Measurements from ENCODE around the gene RADIL. TPM values are rescaled to one million over a fixed set of nuclear protein-coding genes. Genes with fewer than 3 reads are reported as not detected.
"Not testable (repeated sequence)": the region's sequence is repeated elsewhere in the genome, so short reads cannot be mapped to it uniquely, and the experiment has no call there.

The RADIL gene, protein sequence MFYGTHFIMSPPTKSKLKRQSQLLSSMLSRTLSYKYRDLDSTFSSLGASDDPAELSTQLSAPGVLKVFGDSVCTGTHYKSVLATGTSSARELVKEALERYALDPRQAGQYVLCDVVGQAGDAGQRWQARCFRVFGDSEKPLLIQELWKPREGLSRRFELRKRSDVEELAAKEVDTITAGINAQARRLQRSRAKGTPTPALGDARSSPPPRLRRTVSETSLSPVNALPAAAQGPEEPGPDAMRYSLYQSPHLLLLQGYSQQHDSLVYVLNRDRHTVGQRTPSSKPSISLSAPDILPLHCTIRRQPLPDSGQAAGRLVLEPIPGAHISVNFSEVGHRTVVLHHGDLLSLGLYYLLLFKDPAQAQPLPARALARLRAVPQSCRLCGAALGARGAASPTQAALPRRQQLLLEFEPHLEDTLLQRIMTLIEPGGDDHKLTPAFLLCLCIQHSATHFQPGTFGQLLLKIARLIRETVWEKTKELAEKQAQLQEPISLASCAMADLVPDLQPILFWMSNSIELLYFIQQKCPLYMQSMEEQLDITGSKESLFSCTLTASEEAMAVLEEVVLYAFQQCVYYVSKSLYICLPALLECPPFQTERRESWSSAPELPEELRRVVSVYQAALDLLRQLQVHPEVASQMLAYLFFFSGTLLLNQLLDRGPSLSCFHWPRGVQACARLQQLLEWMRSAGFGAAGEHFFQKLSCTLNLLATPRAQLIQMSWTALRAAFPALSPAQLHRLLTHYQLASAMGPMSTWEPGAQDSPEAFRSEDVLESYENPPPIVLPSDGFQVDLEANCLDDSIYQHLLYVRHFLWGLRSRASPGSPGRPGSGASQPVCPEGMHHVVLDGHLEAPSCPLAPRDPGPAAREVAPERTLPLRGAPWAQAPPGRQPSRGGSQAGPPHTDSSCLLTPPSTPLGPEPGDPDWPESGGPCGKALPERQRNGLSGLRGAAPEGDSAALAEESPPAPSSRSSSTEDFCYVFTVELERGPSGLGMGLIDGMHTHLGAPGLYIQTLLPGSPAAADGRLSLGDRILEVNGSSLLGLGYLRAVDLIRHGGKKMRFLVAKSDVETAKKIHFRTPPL
- total RNA-seq = 7.3 TPM

- DNase-seq = peak; percentile 92
These were observed at the start of gene RADIL for GRCh38 chr7:4883372-4884144. Gene RADIL, minus strand, starts transcription at chr7:4883716. Its CDS starts 5,577 bp downstream, at chr7:4878139.

- peak; percentile 65 for DNase-seq
These were observed 48.4 kb upstream of the RADIL start for GRCh38 chr7:4931943-4932342.

DNA sequence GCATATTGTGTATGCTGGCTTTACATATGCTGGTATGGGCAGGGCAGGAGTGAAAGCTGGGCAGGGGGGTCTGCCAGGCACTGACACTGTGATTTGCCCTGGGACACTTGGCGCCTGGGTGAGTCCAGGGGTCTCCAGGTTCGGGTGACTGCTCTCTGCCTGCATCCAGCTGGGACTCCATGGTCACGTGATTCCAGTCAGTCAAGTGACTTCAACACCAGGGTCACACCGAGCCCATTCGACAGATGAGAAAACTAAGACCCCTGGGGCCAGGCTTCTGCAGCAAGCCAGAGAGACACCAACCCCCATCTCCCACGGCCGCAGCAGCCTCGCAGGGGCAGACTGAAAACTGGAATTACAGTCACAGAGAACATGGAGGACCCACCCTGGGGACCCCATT, 45.5 kb upstream of the RADIL start:
- no peak for DNase-seq

- no peak for DNase-seq
These were observed 44.9 kb upstream of the RADIL start for GRCh38 chr7:4928445-4928844.

GRCh38 chr7:4919969-4920766, 36.7 kb upstream of the RADIL start:
- no peak for DNase-seq

- DNase-seq = no peak
These were observed 32.6 kb upstream of the RADIL start for GRCh38 chr7:4916113-4916512.

- no peak for DNase-seq
These were observed 27.8 kb upstream of the RADIL start for GRCh38 chr7:4911111-4911828.

- DNase-seq = no peak
These were observed 23.2 kb upstream of the RADIL start for GRCh38 chr7:4906682-4907081.

GRCh38 chr7:4905171-4905570, 21.7 kb upstream of the RADIL start:
- no peak for DNase-seq

DNA sequence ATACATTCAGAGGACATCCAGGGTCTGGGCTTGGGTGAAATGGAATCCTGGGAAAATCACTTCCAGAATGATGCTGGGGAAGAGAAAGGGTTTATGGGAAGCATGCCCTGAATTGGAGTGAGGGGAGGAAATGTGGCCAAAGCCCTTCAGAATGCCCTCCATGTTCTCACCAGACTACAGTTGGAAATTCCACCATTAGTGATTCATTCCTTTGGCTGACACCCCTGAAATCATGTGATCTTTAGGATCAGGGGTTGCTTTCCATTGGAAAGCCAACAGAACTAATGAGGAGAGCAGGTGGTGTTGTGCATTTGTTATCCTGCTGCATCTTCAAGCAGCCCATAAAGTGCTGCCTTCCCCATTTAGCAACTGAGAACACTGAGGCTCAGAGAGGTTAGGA, 20.8 kb upstream of the RADIL start:
- DNase-seq = no peak

DNA sequence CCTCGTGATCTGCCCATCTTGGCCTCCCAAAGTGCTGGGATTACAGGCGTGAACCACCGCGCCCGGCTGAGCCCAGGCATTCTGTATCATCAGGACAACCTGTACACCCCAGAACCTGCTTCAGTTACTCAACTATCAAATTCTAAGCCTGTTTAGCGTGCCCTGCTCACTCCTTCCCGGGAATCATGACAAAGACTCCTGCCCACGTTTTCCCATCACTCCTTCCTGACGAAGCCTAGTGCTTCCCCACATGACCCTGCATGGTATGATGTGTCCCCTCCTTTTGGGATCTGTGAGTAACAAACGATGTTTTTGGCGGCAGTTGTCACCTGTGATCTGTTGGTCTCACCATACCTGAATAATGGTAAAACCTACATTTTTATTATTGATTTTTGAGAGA, 12.2 kb upstream of the RADIL start:
- DNase-seq = no peak

DNA sequence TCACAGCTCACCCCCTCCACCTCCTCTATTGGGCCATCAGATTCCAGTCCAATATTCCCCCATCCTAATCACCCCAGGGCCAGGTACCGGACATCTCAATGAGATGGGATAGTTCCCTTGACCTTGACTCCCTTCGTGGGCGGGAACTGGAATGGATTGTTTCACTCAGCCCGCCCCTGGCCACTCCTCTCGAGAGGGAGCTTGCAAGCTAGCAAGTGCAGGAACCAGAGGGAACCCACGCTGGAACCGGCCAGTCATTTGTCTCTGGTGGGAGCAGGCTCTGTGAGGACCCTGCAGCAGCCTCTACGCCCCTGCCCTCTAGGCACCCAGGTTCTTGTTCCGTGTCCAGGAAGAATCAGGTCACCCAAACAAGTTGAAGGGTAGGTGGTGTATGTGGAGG, 11.0 kb upstream of the RADIL start:
- no peak for DNase-seq

GRCh38 chr7:4893929-4894475, 10.5 kb upstream of the RADIL start:
- DNase-seq = no peak

DNA sequence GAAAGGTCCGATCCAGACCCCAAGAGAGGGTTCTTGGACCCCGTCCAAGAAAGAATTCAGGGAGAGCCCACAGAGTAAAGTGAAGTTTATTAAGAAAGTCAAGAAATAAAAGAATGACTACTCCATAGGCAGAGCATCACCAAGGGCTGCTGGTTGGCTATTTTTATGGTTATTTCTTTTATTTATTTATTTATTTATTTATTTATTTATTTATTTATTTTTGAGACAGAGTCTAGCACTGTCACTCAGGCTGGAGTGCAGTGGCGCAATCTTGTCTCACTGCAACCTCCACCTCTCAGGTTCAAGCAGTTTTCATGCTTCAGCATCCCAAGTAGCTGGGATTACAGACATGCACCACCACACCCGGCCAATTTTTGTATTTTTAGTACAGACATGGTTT, 9.7 kb upstream of the RADIL start:
- DNase-seq = not testable (repeated sequence)

- DNase-seq = not testable (repeated sequence)
These were observed 8.0 kb upstream of the RADIL start for GRCh38 chr7:4891522-4891921.

DNA sequence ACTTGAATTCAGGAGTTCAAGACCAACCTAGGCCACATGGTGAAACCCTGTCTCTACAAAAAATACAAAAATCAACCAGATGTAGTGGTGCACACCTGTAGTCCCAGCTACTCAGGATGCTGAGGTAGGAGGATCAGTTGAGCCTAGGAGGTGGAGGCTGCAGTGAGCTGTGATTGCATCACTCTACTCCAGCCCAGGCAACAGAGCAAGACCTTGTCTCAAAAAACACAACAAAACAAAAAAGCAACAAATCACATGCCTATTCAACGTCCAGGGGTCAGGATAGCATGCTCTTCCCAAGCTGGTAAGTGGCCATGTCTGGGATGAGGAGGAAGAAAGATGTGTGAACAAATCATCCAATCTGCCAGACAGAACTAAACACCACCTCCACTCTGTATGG, 6.2 kb upstream of the RADIL start:
- DNase-seq = no peak

DNA sequence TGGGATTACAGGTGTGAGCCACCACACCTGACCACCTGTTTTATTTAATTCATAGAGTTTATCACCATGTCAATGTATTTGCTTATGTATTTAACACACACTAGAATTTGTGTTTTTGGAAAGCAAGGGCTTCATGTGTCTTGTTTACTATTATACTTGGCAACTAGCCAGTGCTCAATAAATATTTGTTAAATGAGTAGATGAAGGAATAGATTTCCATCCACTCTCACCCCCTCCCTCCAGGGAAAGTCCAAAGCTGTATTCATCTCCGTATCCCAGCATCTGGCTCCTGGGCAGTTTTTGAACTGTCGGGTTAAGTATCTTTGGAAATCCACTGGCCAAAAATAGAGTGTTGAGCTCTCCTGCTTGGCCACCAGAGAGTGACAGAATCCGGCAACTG, 4.6 kb upstream of the RADIL start:
- DNase-seq = no peak

GRCh38 chr7:4886671-4887070, 3.2 kb upstream of the RADIL start:
- DNase-seq = no peak

- no peak for DNase-seq
These were observed 1.8 kb upstream of the RADIL start for GRCh38 chr7:4885317-4885807.

DNA sequence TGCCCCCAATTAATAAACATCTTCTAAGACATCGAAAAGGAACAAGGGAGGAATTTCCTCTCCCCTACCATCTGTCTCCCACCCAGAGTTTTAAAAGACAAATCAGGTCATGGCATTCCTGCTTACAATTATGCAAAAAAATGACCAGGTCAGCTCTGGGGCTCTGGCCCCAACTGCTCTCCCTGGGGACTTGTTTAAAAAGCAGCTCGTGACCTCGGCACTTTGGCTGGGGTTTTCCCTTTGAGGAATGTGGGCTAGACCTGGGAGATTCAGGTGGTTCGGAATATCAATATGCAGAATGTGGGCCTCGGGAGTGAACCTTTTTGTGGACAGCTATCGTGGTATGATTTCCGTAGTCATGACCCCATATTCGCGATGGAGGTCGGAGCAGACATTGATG, 648 bp upstream of the RADIL start:
- no peak for DNase-seq

All from tongue (tissue), 2 donors.